CD8-positive, alpha-beta memory T cell (primary cell): ENCODE results near the gene ZBTB48. TPM values are rescaled to one million over a fixed set of nuclear protein-coding genes. Genes with fewer than 3 reads are reported as not detected.

Experiments used
- CTCF ChIA-PET: fragments of 350-600 bp; sonication (Branson Sonifier 250); formaldehyde crosslinking; loops from one replicate; lab custom pipeline; 2021; ENCODE audit warnings: antibody characterized with exemption; lab: Charles Lee
- POLR2A ChIA-PET: fragments of 350-600 bp; sonication (Branson Sonifier 250); formaldehyde crosslinking; loops from one replicate; lab custom pipeline; 2021; ENCODE audit warnings: antibody characterized with exemption; lab: Charles Lee
- DNase-seq, 5 donors: peaks; one replicate each; pipeline versions ENCODE4 v3.0.0 to v3.0.0-alpha.2; 2020 to 2022; ENCODE audit warnings: mixed read lengths in 1 of 5
- H3K27ac ChIP-seq: one replicate; pipeline ENCODE4 v1.7.0; 2013; ENCODE audit warnings: low read depth, mild to moderate bottlenecking, low read length, moderate library complexity
- H3K27me3 ChIP-seq: 2 replicates; pipeline ENCODE4 v1.7.0; 2013; ENCODE audit warnings: low read length, mild to moderate bottlenecking; ENCODE audit not compliant: insufficient read depth, poor library complexity, severe bottlenecking
- H3K36me3 ChIP-seq: 2 replicates; pipeline ENCODE4 v1.7.0; 2013; ENCODE audit warnings: mild to moderate bottlenecking, low read length, moderate library complexity; ENCODE audit not compliant: insufficient read depth
- H3K4me1 ChIP-seq: 2 replicates; pipeline ENCODE4 v1.7.0; 2013; ENCODE audit warnings: mild to moderate bottlenecking, low read length, moderate library complexity; ENCODE audit not compliant: insufficient read depth
- H3K4me3 ChIP-seq: 2 replicates; pipeline ENCODE4 v1.7.0; 2013; ENCODE audit warnings: mild to moderate bottlenecking, low read length
- H3K9me3 ChIP-seq: 2 replicates; pipeline ENCODE4 v1.7.0; 2013; ENCODE audit warnings: mild to moderate bottlenecking, low read length
- H3K27ac Mint-ChIP-seq, 8 donors: one replicate each; pipeline ENCODE4 v1.8.0; 2020 to 2021; ENCODE audit warnings: mixed read lengths in 8 of 8, mild to moderate bottlenecking in 6 of 8, inconsistent platforms in 3 of 8, moderate library complexity in 3 of 8
- H3K27me3 Mint-ChIP-seq, 2 donors: one replicate each; pipeline ENCODE4 v1.8.0; 2020 to 2021; ENCODE audit warnings: mixed read lengths in 2 of 2, mild to moderate bottlenecking in 1 of 2, moderate library complexity in 1 of 2
- H3K36me3 Mint-ChIP-seq, 3 donors: one replicate each; pipeline ENCODE4 v1.8.0; 2020 to 2021; ENCODE audit warnings: mixed read lengths in 3 of 3, inconsistent platforms in 1 of 3, mild to moderate bottlenecking in 1 of 3
- H3K4me1 Mint-ChIP-seq, 3 donors: one replicate each; pipeline ENCODE4 v1.8.0; 2020 to 2021; ENCODE audit warnings: mixed read lengths in 3 of 3, inconsistent platforms in 1 of 3, mild to moderate bottlenecking in 1 of 3
- H3K4me3 Mint-ChIP-seq, 7 donors: one replicate each; pipeline ENCODE4 v1.8.0; 2020 to 2021; ENCODE audit warnings: mixed read lengths in 7 of 7, mild to moderate bottlenecking in 6 of 7, moderate library complexity in 4 of 7, inconsistent platforms in 2 of 7
- H3K9me3 Mint-ChIP-seq, 5 donors: one replicate each; pipeline ENCODE4 v1.8.0; 2020 to 2022; ENCODE audit warnings: mixed read lengths in 5 of 5, mild to moderate bottlenecking in 3 of 5, moderate library complexity in 2 of 5, inconsistent platforms in 1 of 5
- polyA plus RNA-seq: library from polyadenylated mRNA; unstranded; fragments of 300-500 nt; fragmentation: Illumina TruSeq; gene quantifications from one replicate; pipeline ENCODE4 v1.2.3, GENCODE V29; 2021
- total RNA-seq, 2 experiments: library from RNA; stranded (reverse); gene quantifications; one replicate each; pipeline ENCODE4 v1.2.3, GENCODE V29; 2021

The ZBTB48 gene
- total and polyA plus RNA-seq, 3 experiments from 2014 or later: 24.1 to 31.7 (median 25.0) TPM

GRCh38 chr1:6587261-6588005 is 7.6 kb downstream of the ZBTB48 start:
- H3K4me1 ChIP-seq: peaks cover 17% of the 10 kb centered on the region

DNA sequence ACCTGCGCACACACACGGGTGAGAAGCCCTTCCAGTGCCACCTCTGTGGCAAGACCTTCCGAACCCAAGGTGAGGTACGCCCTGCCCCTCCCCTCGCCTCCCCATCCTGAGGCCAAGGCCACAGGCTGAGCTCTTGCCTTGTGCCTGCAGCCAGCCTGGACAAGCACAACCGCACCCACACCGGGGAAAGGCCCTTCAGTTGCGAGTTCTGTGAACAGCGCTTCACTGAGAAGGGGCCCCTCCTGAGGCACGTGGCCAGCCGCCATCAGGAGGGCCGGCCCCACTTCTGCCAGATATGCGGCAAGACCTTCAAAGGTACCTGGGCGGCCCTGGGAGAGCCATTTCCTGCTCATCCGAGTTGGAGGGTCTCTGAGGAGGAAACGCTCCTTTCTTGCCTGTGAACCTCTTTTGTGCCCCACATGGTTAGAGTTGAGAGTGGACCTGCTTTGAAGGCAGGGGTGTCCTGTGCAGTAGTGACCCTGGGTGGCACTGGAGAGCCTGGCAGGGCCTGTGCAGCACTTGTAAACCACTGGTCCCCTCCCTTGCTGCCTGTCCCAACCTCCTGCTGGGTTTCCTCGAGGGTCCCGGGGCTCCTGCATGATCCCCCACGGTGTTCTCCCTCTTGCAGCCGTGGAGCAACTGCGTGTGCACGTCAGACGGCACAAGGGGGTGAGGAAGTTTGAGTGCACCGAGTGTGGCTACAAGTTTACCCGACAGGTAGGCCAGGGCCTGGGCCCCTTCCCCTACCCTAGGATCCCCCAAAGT is 8.5 kb downstream of the ZBTB48 start:
- CTCF ChIA-PET: interaction anchor here (1.1 to 1.7 kb wide), 3 partner anchors 8 to 12 kb away, joined by 3 to 4 read pairs (median 4); partner anchors contain the start of gene ZBTB48
- Histone ChIP-seq H3K4me1 (peaks cover 15% of the 10 kb centered on the region), H3K27ac (no peak overlapping the region)

More at GRCh38 chr1:6587261-6588005, 7.6 kb downstream of the ZBTB48 start:
- DNase-seq: no peak
- Histone ChIP-seq H3K36me3 (no peaks in the 10 kb centered on the region), H3K9me3 (no peaks in the 10 kb centered on the region), H3K27me3 (no peaks in the 10 kb centered on the region), H3K4me3 (no peak overlapping the region), H3K27ac (no peak overlapping the region)
- H3K4me3 Mint-ChIP-seq: peak overlapping the region in 1 of 7 donors; percentile 24
- POLR2A ChIA-PET: interaction anchor here (0.8 kb wide), 1 partner anchor 16 kb away, joined by 3 read pairs; no protein-coding TSS in a partner anchor
- no peaks in the 10 kb centered on the region for H3K27me3 Mint-ChIP-seq
- peaks cover 16 to 61% (median 18%) of the 10 kb centered on the region in 3 donors for H3K4me1 Mint-ChIP-seq
- peaks cover 0 to 55% (median 0%) of the 10 kb centered on the region in 3 donors for H3K36me3 Mint-ChIP-seq
- CTCF ChIA-PET: interaction anchor here (1.7 kb wide), 1 partner anchor 11 kb away, joined by 4 read pairs; no protein-coding TSS in a partner anchor
- peak overlapping the region in 4 of 8 donors; percentile 45 to 79 (median 56) for H3K27ac Mint-ChIP-seq
- H3K9me3 Mint-ChIP-seq: no peaks in the 10 kb centered on the region

DNA sequence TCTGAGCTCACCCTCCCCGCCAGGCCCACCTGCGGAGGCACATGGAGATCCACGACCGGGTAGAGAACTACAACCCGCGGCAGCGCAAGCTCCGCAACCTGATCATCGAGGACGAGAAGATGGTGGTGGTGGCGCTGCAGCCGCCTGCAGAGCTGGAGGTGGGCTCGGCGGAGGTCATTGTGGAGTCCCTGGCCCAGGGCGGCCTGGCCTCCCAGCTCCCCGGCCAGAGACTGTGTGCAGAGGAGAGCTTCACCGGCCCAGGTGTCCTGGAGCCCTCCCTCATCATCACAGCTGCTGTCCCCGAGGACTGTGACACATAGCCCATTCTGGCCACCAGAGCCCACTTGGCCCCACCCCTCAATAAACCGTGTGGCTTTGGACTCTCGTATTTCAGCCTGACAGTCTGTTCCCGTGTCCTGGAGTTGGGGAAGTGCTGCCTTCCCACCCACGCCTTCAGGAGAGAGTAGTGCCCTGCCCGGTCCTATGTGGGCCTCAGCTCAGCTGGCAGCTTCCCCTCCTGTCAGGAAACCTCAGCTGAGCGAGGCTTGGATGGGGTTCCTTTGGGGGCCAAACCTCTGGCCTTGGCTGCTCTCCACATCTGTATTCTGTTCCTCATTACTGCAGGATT is 9.2 kb downstream of the ZBTB48 start:
- ChIA-PET CTCF (interaction anchor here (0.7 to 1.1 kb wide), 3 partner anchors 9 to 15 kb away, joined by 3 to 4 read pairs (median 4); partner anchors contain the start of gene ZBTB48), POLR2A (interaction anchor here (0.7 kb wide), 1 partner anchor 8 kb away, joined by 3 read pairs; no protein-coding TSS in a partner anchor)
- DNase-seq: no peak
- Mint-ChIP-seq H3K27me3 (no peaks in the 10 kb centered on the region), H3K9me3 (no peaks in the 10 kb centered on the region), H3K36me3 (peaks cover 0 to 70% (median 0%) of the 10 kb centered on the region in 3 donors), H3K4me1 (peaks cover 14 to 63% (median 16%) of the 10 kb centered on the region in 3 donors), H3K27ac (peak overlapping the region in 2 of 8 donors; percentile 14 to 73), H3K4me3 (no peak overlapping the region)
- H3K36me3 ChIP-seq: peaks cover 13% of the 10 kb centered on the region
- no peak overlapping the region for H3K27ac ChIP-seq
- H3K4me3 ChIP-seq: no peak overlapping the region
- peaks cover 15% of the 10 kb centered on the region for H3K4me1 ChIP-seq
- H3K9me3 ChIP-seq: no peaks in the 10 kb centered on the region
- H3K27me3 ChIP-seq: no peaks in the 10 kb centered on the region

More for the DNA sequence above, 8.5 kb downstream of the ZBTB48 start:
- Histone ChIP-seq H3K36me3 (peaks cover 6% of the 10 kb centered on the region), H3K9me3 (no peaks in the 10 kb centered on the region), H3K4me3 (no peak overlapping the region), H3K27me3 (no peaks in the 10 kb centered on the region)
- POLR2A ChIA-PET: no interaction called here
- peak overlapping the region in 1 of 8 donors; percentile 58 for H3K27ac Mint-ChIP-seq
- peaks cover 14 to 61% (median 16%) of the 10 kb centered on the region in 3 donors for H3K4me1 Mint-ChIP-seq
- H3K27me3 Mint-ChIP-seq: no peaks in the 10 kb centered on the region
- no peak for DNase-seq
- peaks cover 0 to 63% (median 0%) of the 10 kb centered on the region in 3 donors for H3K36me3 Mint-ChIP-seq
- H3K4me3 Mint-ChIP-seq: no peak overlapping the region
- H3K9me3 Mint-ChIP-seq: no peaks in the 10 kb centered on the region

GRCh38 chr1:6590046-6590445 is 10.3 kb downstream of the ZBTB48 start:
- Histone ChIP-seq H3K36me3 (peaks cover 20% of the 10 kb centered on the region), H3K4me1 (peaks cover 15% of the 10 kb centered on the region), H3K27me3 (no peaks in the 10 kb centered on the region), H3K9me3 (no peaks in the 10 kb centered on the region), H3K4me3 (no peak overlapping the region), H3K27ac (no peak overlapping the region)
- H3K27me3 Mint-ChIP-seq: no peaks in the 10 kb centered on the region
- no peak overlapping the region for H3K4me3 Mint-ChIP-seq
- POLR2A ChIA-PET: interaction anchor here (0.7 kb wide), 1 partner anchor 9 kb away, joined by 3 read pairs; no protein-coding TSS in a partner anchor
- H3K27ac Mint-ChIP-seq: peak overlapping the region in 3 of 8 donors; percentile 44 to 86 (median 73)
- H3K4me1 Mint-ChIP-seq: peaks cover 7 to 58% (median 11%) of the 10 kb centered on the region in 3 donors
- no peaks in the 10 kb centered on the region for H3K9me3 Mint-ChIP-seq
- H3K36me3 Mint-ChIP-seq: peaks cover 0 to 73% (median 1%) of the 10 kb centered on the region in 3 donors
- no peak for DNase-seq
- CTCF ChIA-PET: interaction anchor here (0.7 kb wide), 1 partner anchor 14 kb away, joined by 4 read pairs; no protein-coding TSS in a partner anchor

DNA sequence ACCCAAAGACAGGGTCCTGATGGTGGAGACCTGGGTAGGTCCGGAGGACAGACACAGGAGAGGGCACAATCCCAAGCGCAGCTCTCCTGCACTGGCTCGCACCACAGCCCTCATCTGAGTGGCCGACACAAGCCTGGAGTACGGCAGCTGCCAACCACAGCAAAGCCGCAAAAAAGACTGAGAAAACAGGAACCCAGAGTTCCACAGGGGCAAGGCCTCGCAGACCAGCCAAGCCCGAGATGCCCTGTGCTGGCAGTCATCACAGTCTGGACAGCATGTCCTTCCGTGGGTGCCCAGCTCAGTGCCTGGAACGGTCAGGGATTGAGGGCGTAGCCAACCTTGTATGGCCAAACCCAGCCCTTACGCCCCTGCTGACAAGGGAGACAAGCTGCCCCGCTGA is 11.4 kb downstream of the ZBTB48 start:
- H3K4me1 ChIP-seq: peaks cover 25% of the 10 kb centered on the region
- Mint-ChIP-seq H3K4me1 (peaks cover 15 to 66% (median 18%) of the 10 kb centered on the region in 3 donors), H3K27me3 (no peaks in the 10 kb centered on the region), H3K9me3 (no peaks in the 10 kb centered on the region), H3K4me3 (peak overlapping the region in 1 of 7 donors; percentile 47), H3K27ac (peak overlapping the region in 5 of 8 donors; percentile 17 to 73 (median 58)), H3K36me3 (peaks cover 0 to 83% (median 4%) of the 10 kb centered on the region in 3 donors)
- no peak for DNase-seq
- H3K4me3 ChIP-seq: no peak overlapping the region
- ChIA-PET CTCF (interaction anchor here (1.3 kb wide), 1 partner anchor 9 kb away, joined by 4 read pairs; no protein-coding TSS in a partner anchor), POLR2A (interaction anchor here (1.1 kb wide), 1 partner anchor 12 kb away, joined by 3 read pairs; no protein-coding TSS in a partner anchor)
- H3K27me3 ChIP-seq: no peaks in the 10 kb centered on the region
- H3K9me3 ChIP-seq: no peaks in the 10 kb centered on the region
- H3K36me3 ChIP-seq: peaks cover 32% of the 10 kb centered on the region
- no peak overlapping the region for H3K27ac ChIP-seq

- no peak for DNase-seq
- Mint-ChIP-seq H3K9me3 (no peaks in the 10 kb centered on the region), H3K27me3 (no peaks in the 10 kb centered on the region), H3K4me1 (peaks cover 19 to 68% (median 23%) of the 10 kb centered on the region in 3 donors), H3K36me3 (peaks cover 0 to 87% (median 4%) of the 10 kb centered on the region in 3 donors), H3K4me3 (no peak overlapping the region), H3K27ac (peak overlapping the region in 3 of 8 donors; percentile 28 to 73 (median 42))
- Histone ChIP-seq H3K27me3 (no peaks in the 10 kb centered on the region), H3K4me3 (no peak overlapping the region), H3K27ac (no peak overlapping the region), H3K36me3 (peaks cover 36% of the 10 kb centered on the region), H3K4me1 (peaks cover 29% of the 10 kb centered on the region), H3K9me3 (no peaks in the 10 kb centered on the region)
- ChIA-PET CTCF (interaction anchor here (1.3 kb wide), 1 partner anchor 8 kb away, joined by 4 read pairs; no protein-coding TSS in a partner anchor), POLR2A (interaction anchor here (1.1 kb wide), 1 partner anchor 12 kb away, joined by 3 read pairs; no protein-coding TSS in a partner anchor)
Measured at GRCh38 chr1:6591644-6592043, 11.8 kb downstream of the ZBTB48 start.

DNA sequence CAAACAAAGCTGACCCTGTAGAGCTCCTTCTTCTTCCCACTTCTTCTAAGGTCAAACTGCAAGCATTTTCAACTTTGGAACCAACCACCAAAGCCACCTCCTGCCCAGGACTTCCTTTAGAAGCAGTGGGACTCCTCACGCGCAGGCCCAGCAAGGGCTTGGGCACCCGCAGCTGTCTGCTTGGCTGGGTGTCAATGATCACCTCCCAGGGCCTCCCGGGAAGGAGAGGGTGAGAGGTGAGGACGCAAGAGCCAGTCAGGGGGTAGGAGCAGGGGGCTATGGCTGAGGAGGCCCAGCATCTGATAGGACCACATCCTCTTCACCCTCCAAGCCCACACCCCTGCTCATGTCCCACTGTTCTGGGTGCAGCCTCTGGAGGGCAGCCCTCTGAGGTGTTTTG is 12.6 kb downstream of the ZBTB48 start:
- peaks cover 26 to 68% (median 28%) of the 10 kb centered on the region in 3 donors for H3K4me1 Mint-ChIP-seq
- no peaks in the 10 kb centered on the region for H3K27me3 Mint-ChIP-seq
- no peaks in the 10 kb centered on the region for H3K9me3 Mint-ChIP-seq
- H3K36me3 Mint-ChIP-seq: peaks cover 0 to 91% (median 4%) of the 10 kb centered on the region in 3 donors
- ChIA-PET CTCF (interaction anchor here (1.1 kb wide), 1 partner anchor 104 kb away, joined by 3 read pairs; no protein-coding TSS in a partner anchor), POLR2A (no interaction called here)
- Histone ChIP-seq H3K9me3 (no peaks in the 10 kb centered on the region), H3K4me3 (no peak overlapping the region), H3K36me3 (peaks cover 44% of the 10 kb centered on the region), H3K27ac (no peak overlapping the region), H3K27me3 (no peaks in the 10 kb centered on the region), H3K4me1 (peaks cover 37% of the 10 kb centered on the region)
- no peak overlapping the region for H3K4me3 Mint-ChIP-seq
- no peak overlapping the region for H3K27ac Mint-ChIP-seq
- DNase-seq: no peak
